Liver (tissue), 9 donors: Measurements from ENCODE around the gene VWA3B. TPM values are rescaled to one million over a fixed set of nuclear protein-coding genes. Genes with fewer than 3 reads are reported as not detected.

Experiments used
- DNase-seq: peaks from one replicate; pipeline ENCODE4 v3.0.0-alpha.2; 2017; ENCODE audit warnings: low spot score
- H3K27ac ChIP-seq, 2 donors: one replicate each; pipeline ENCODE4 v1.7.0; 2013; ENCODE audit warnings: inconsistent platforms in 2 of 2, low read length in 2 of 2, control low read depth in 1 of 2, low read depth in 1 of 2, mild to moderate bottlenecking in 1 of 2
- H3K27me3 ChIP-seq, 4 donors: one replicate each; pipeline versions ENCODE4 v1.6.1 to v1.7.0; 2013; ENCODE audit warnings: low read length in 3 of 4, inconsistent platforms in 1 of 4, mild to moderate bottlenecking in 1 of 4, moderate library complexity in 1 of 4; ENCODE audit not compliant: control insufficient read depth in 4 of 4, insufficient read depth in 4 of 4
- H3K36me3 ChIP-seq, 4 donors: one replicate each; pipeline versions ENCODE4 v1.6.1 to v1.7.0; 2013; ENCODE audit warnings: low read length in 3 of 4, mild to moderate bottlenecking in 3 of 4, low read depth in 1 of 4, moderate library complexity in 1 of 4; ENCODE audit not compliant: control insufficient read depth in 4 of 4, insufficient read depth in 3 of 4
- H3K4me1 ChIP-seq, 4 donors: one replicate each; pipeline versions ENCODE4 v1.6.1 to v1.7.0; 2013; ENCODE audit warnings: low read length in 3 of 4, mild to moderate bottlenecking in 3 of 4, moderate library complexity in 1 of 4; ENCODE audit not compliant: control insufficient read depth in 4 of 4, insufficient read depth in 4 of 4
- H3K4me3 ChIP-seq, 3 donors: one replicate each; pipeline versions ENCODE4 v1.6.1 to v1.7.0; 2013; ENCODE audit warnings: low read length in 3 of 3, control low read depth in 1 of 3, low read depth in 1 of 3, mild to moderate bottlenecking in 1 of 3
- H3K9ac ChIP-seq, 2 donors: one replicate each; pipeline ENCODE4 v1.7.0; 2013; ENCODE audit warnings: low read length in 2 of 2, mild to moderate bottlenecking in 2 of 2, moderate library complexity in 2 of 2, control low read depth in 1 of 2, low read depth in 1 of 2
- H3K9me3 ChIP-seq, 4 donors: one replicate each; pipeline versions ENCODE4 v1.6.1 to v1.7.0; 2013; ENCODE audit warnings: low read length in 3 of 4; ENCODE audit not compliant: control insufficient read depth in 4 of 4
- EGR1 ChIP-seq, 2 donors: IDR thresholded peaks; 2 replicates each; pipeline ENCODE4 v1.6.1; 2016 to 2018; ENCODE audit warnings: antibody characterized with exemption in 2 of 2, low read depth in 2 of 2
- FOXA1 ChIP-seq: IDR thresholded peaks from 2 replicates; pipeline ENCODE4 v1.6.1; 2016; ENCODE audit warnings: antibody characterized with exemption
- GABPA ChIP-seq, 2 donors: IDR thresholded peaks in 1 of 2; conservative IDR thresholded peaks in 1 of 2; 2 replicates each; pipeline ENCODE4 v1.6.1; 2016; ENCODE audit warnings: antibody characterized with exemption in 2 of 2, mild to moderate bottlenecking in 1 of 2, moderate library complexity in 1 of 2
- HNF4A ChIP-seq, 2 donors: conservative IDR thresholded peaks; 2 replicates each; pipeline ENCODE4 v1.6.1; 2016; ENCODE audit warnings: antibody characterized with exemption in 2 of 2, mild to moderate bottlenecking in 2 of 2
- HNF4G ChIP-seq: IDR thresholded peaks from 2 replicates; pipeline ENCODE4 v1.6.1; 2016; ENCODE audit warnings: antibody characterized with exemption
- NR2F2 ChIP-seq: IDR thresholded peaks from 2 replicates; pipeline ENCODE4 v1.6.1; 2016; ENCODE audit warnings: antibody characterized with exemption
- RAD21 ChIP-seq, 2 donors: IDR thresholded peaks; 2 replicates each; pipeline ENCODE4 v1.6.1; 2016; ENCODE audit warnings: antibody characterized with exemption in 2 of 2, mild to moderate bottlenecking in 2 of 2
- TAF1 ChIP-seq: conservative IDR thresholded peaks from 2 replicates; pipeline ENCODE4 v1.6.1; 2016; ENCODE audit warnings: antibody characterized with exemption, mild to moderate bottlenecking
- WGBS: extraction: QIAGEN DNeasy Blood & Tissue Kit; methylation state at CpG from one replicate; pipeline ENCODE4 v1.1.7; 2013; 5-methylcytosine and 5-hydroxymethylcytosine counted together
- polyA plus RNA-seq, 2 donors: library from polyadenylated mRNA; stranded (reverse) in 1 of 2; unstranded in 1 of 2; fragments of 200-250 nt in 1 of 2; fragments of >200 nt in 1 of 2; fragmentation: Nextera tagmentation in 1 of 2; extraction: Ambion mirVana in 1 of 2; gene quantifications; one replicate each; pipeline versions ENCODE4 v1.2.1 to v1.2.3, GENCODE V29; 2013 to 2015
- total RNA-seq, 2 donors: library from RNA; depleted of rRNA; stranded (reverse); fragments of >200 nt; gene quantifications; one replicate each; pipeline ENCODE4 v1.2.3, GENCODE V29; 2014
- TF ChIP-seq, protein P1 (sequence below): IDR thresholded peaks from 2 replicates; pipeline ENCODE4 v1.6.1; 2016; ENCODE audit warnings: antibody characterized with exemption
- TF ChIP-seq, protein P2 (sequence below): IDR thresholded peaks from 2 replicates; pipeline ENCODE4 v1.6.1; 2016; ENCODE audit warnings: antibody characterized with exemption
- TF ChIP-seq, protein P3 (sequence below): IDR thresholded peaks from 2 replicates; pipeline ENCODE4 v1.6.1; 2016; ENCODE audit warnings: antibody characterized with exemption, mild to moderate bottlenecking
- TF ChIP-seq, protein P4 (sequence below): IDR thresholded peaks from 2 replicates; pipeline ENCODE4 v1.6.1; 2016; ENCODE audit warnings: antibody characterized with exemption
- donor health status: healthy.
- donor health status: healthy.
- donor health status: healthy.
- donor health status: healthy.
- donor health status: healthy.

The VWA3B gene
- total and polyA plus RNA-seq, 4 donors, result 0.08 TPM; not detected in 3

DNA sequence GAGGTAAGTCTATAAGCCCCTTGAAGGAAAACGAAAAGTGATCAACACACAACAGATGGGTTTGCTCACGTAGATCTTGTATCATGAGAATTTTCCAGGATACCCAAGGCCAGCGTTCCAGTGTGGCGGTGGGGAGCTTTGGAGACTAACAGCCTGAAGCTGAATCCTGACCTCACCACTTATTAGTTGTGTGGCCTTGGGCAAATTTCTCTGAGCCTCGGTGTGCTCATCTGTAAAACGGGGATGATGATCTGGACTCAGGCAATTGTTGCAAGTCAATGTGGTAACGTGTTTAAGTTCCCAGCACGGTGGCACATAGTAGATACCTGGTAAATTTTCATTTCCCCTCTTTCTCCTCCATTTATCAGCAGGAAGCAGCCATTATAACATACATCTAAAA, 68.3 kb downstream of the VWA3B start:
- 89% methylated on average over 8 of the region's 8 CpGs for WGBS
- Histone ChIP-seq H3K4me3 (no peak overlapping the region), H3K27me3 (peaks cover 0 to 2% (median 0%) of the 10 kb centered on the region in 4 donors), H3K27ac (no peak overlapping the region), H3K9me3 (no peaks in the 10 kb centered on the region), H3K36me3 (no peaks in the 10 kb centered on the region), H3K9ac (no peak overlapping the region), H3K4me1 (no peaks in the 10 kb centered on the region)
- no peak for TF ChIP-seq HNF4G
- TF ChIP-seq, protein P1, sequence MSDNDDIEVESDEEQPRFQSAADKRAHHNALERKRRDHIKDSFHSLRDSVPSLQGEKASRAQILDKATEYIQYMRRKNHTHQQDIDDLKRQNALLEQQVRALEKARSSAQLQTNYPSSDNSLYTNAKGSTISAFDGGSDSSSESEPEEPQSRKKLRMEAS, result no peak
- TF ChIP-seq, protein P2, sequence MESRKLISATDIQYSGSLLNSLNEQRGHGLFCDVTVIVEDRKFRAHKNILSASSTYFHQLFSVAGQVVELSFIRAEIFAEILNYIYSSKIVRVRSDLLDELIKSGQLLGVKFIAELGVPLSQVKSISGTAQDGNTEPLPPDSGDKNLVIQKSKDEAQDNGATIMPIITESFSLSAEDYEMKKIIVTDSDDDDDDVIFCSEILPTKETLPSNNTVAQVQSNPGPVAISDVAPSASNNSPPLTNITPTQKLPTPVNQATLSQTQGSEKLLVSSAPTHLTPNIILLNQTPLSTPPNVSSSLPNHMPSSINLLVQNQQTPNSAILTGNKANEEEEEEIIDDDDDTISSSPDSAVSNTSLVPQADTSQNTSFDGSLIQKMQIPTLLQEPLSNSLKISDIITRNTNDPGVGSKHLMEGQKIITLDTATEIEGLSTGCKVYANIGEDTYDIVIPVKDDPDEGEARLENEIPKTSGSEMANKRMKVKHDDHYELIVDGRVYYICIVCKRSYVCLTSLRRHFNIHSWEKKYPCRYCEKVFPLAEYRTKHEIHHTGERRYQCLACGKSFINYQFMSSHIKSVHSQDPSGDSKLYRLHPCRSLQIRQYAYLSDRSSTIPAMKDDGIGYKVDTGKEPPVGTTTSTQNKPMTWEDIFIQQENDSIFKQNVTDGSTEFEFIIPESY, result no peak
- no peak for TF ChIP-seq GABPA (IDR thresholded peaks at IDR 0.05 in 1 of 2, conservative IDR thresholded peaks at IDR 0.05 in 1 of 2)
- TF ChIP-seq, protein P3, sequence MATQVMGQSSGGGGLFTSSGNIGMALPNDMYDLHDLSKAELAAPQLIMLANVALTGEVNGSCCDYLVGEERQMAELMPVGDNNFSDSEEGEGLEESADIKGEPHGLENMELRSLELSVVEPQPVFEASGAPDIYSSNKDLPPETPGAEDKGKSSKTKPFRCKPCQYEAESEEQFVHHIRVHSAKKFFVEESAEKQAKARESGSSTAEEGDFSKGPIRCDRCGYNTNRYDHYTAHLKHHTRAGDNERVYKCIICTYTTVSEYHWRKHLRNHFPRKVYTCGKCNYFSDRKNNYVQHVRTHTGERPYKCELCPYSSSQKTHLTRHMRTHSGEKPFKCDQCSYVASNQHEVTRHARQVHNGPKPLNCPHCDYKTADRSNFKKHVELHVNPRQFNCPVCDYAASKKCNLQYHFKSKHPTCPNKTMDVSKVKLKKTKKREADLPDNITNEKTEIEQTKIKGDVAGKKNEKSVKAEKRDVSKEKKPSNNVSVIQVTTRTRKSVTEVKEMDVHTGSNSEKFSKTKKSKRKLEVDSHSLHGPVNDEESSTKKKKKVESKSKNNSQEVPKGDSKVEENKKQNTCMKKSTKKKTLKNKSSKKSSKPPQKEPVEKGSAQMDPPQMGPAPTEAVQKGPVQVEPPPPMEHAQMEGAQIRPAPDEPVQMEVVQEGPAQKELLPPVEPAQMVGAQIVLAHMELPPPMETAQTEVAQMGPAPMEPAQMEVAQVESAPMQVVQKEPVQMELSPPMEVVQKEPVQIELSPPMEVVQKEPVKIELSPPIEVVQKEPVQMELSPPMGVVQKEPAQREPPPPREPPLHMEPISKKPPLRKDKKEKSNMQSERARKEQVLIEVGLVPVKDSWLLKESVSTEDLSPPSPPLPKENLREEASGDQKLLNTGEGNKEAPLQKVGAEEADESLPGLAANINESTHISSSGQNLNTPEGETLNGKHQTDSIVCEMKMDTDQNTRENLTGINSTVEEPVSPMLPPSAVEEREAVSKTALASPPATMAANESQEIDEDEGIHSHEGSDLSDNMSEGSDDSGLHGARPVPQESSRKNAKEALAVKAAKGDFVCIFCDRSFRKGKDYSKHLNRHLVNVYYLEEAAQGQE, result no peak
- TF ChIP-seq EGR1 (IDR thresholded peaks at IDR 0.05; ENCODE audit: low read depth in 2 of 2), result no peak
- no peak for TF ChIP-seq RAD21 (IDR thresholded peaks at IDR 0.05)
- TF ChIP-seq TAF1, result no peak
- TF ChIP-seq FOXA1, result no peak
- no peak for TF ChIP-seq HNF4A (conservative IDR thresholded peaks at IDR 0.05)
- no peak for DNase-seq

DNA sequence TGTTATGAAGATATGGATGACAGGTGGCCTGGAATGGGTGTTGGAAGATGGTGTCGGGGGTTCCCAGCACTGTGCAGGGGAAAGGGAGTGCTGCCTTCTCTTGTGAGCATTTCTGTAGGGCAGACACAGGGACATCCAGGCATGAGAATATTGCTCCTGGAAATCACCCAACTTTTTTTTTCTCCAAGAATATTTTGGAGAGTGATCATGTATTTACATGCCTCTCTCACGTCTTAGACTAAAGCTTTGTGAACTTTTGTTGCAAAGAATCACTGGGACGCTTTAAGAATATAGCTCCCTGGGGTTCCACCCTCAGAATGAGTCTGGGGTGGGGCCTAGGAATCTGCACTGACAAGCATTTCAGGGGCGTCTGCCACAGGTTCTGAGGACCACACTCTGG, 68.7 kb downstream of the VWA3B start:
- no peak for DNase-seq
- Histone ChIP-seq H3K4me3 (no peak overlapping the region), H3K9me3 (no peaks in the 10 kb centered on the region), H3K9ac (no peak overlapping the region), H3K4me1 (no peaks in the 10 kb centered on the region), H3K27ac (no peak overlapping the region), H3K36me3 (no peaks in the 10 kb centered on the region), H3K27me3 (peaks cover 0 to 2% (median 0%) of the 10 kb centered on the region in 4 donors)
- WGBS, result 81% methylated on average over 4 of the region's 4 CpGs
- TF ChIP-seq GABPA (IDR thresholded peaks at IDR 0.05 in 1 of 2, conservative IDR thresholded peaks at IDR 0.05 in 1 of 2), result no peak
- TF ChIP-seq, protein P4, sequence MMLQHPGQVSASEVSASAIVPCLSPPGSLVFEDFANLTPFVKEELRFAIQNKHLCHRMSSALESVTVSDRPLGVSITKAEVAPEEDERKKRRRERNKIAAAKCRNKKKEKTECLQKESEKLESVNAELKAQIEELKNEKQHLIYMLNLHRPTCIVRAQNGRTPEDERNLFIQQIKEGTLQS, result no peak
- TF ChIP-seq, protein P3, result no peak
- TF ChIP-seq HNF4G, result no peak
- TF ChIP-seq, protein P1, result no peak
- no peak for TF ChIP-seq NR2F2
- TF ChIP-seq RAD21 (IDR thresholded peaks at IDR 0.05), result no peak
